ENCODE data around the gene SMARCA4.
A peak's percentile ranks its signal among the peaks of the same experiment; 100 is the strongest.

SMARCA4 gene

DNA sequence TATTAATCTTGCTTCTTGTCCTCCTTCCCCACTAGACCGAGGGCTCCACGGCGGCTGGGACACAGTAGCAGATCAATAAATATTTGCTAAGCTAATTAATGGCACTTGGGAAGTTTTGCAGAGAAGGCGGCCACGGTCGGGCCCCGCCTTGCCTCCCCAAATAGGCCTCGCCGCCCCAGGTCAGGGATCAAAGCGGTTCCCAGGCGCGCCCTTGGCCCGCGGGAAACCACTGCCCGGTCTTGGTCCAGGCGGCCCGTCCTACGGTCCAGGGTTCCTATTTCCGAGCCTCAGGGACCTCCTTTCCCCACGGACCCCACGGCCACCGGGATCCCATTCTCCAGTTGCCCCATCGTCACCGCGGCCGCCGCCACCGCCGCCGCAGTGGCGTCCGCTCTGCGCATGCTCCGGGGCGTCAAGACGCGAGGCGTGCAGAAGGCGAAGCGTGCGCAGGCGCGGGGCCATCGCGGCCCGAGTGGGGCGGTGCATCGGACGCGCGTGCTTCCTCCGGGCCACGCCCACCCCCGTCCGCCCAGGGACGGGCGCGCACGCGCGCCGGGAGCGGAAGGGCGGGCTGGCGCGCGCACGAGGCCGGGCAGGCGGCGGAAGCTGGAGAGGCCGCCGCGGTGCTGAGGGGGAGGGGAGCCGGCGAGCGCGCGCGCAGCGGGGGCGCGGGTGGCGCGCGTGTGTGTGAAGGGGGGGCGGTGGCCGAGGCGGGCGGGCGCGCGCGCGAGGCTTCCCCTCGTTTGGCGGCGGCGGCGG, at the start of gene SMARCA4:
Gene SMARCA4 (plus strand): TSS at position 717 of the 759 bp plus-strand sequence. CDS start 23,122 bp downstream, outside the sequence.
- peak; percentile 86 for DNase-seq

DNA sequence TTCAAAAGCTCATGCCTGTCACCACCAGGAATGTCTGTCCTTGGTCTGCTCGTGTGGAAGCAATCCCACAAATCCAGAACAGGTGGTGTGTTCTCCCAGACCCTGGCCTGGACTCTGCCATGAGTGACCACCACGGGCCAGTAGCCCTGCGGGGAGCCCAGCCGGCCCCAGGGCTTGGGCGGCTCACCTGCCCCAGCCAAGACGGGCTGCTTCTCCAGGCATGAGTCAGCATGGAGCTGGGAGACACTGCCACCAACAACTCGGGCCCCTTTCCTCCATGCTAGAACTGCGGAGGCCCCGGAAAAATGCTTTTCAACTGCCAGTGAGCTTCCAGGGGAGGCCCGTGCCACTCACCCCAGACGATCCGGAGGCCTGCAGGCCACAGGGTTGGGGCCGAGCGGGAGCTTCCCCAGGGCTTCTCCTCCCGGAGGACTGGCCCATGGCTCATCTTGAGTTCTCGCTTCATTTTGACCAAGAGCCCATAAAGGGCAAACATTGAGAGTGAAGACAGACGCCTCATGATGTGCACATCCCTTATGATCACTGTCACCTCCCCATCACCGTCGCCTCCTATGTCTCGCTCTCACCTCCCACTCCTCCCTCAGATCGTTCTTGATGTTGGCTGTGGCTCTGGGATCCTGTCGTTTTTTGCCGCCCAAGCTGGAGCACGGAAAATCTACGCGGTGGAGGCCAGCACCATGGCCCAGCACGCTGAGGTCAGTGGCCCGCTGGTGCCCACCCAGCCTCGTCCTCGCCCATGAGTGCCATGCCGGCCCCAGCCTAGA, 49.1 kb upstream of the SMARCA4 start:
- DNase-seq: no peak

DNA sequence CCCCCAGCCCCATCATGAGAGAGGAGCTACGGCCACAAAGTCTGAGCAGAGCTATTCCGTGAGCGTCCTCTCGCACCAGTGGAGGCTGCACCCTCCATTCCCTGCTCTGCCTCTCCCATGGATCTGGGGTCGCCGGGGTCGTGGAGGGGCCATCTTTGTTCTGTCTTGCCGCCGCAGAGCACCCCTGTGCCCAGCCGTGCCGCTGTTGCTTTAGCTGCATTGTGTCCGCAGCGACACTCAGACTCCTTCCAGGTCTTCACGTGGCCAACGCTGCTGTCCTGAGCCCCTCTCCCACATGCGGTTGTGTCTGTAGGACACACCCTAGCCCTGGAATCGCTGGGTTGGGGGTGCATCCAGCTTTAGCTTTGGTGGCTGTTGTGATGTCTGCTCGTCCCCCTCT, 48.2 kb upstream of the SMARCA4 start:
- DNase-seq: no peak

DNA sequence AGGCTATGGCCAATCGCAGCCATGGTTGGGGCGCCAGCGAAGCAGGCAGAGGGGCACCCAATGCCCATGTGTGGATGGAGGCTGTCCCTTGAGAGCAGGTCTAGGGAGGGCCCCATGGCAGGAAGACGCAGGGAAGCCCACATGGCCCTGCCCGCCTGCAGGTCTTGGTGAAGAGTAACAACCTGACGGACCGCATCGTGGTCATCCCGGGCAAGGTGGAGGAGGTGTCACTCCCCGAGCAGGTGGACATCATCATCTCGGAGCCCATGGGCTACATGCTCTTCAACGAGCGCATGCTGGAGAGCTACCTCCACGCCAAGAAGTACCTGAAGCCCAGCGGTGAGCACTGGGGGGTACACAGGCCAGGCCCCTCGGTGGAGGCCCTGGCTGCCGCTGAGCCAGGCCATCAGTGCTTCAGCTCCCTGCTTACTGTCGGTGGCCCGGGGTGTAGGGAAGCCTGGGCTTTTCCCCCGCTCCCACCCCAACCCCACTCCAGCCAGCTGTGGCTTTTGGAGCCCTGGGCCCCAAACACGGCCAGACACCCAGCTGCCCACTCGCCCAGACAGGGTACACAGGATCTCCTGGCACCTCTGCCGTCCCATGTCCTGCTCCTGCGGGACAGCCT, 47.0 kb upstream of the SMARCA4 start:
- no peak for DNase-seq

GRCh38 chr19:10915130-10916091, 45.4 kb upstream of the SMARCA4 start:
- no peak for DNase-seq

DNA sequence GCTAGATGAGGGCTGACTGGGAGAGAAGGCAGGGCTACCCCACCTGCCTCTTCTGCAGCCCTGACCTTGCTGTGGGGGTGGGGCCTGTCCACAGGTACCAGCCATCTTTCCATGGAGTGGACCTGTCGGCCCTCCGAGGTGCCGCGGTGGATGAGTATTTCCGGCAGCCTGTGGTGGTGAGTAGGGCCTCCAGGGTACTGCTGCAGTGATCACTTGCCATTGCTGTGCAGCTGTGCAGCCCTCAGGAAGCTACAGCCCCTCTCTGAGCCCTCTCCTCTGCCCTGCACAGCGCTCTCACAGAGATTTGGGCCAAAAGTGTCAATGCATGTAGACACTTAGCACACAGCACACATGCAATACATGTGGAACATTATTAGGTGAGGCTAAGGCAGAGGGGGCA, 44.2 kb upstream of the SMARCA4 start:
- DNase-seq: no peak

- peak; percentile 0 for DNase-seq
These were observed 42.5 kb upstream of the SMARCA4 start for GRCh38 chr19:10918359-10918758.

DNA sequence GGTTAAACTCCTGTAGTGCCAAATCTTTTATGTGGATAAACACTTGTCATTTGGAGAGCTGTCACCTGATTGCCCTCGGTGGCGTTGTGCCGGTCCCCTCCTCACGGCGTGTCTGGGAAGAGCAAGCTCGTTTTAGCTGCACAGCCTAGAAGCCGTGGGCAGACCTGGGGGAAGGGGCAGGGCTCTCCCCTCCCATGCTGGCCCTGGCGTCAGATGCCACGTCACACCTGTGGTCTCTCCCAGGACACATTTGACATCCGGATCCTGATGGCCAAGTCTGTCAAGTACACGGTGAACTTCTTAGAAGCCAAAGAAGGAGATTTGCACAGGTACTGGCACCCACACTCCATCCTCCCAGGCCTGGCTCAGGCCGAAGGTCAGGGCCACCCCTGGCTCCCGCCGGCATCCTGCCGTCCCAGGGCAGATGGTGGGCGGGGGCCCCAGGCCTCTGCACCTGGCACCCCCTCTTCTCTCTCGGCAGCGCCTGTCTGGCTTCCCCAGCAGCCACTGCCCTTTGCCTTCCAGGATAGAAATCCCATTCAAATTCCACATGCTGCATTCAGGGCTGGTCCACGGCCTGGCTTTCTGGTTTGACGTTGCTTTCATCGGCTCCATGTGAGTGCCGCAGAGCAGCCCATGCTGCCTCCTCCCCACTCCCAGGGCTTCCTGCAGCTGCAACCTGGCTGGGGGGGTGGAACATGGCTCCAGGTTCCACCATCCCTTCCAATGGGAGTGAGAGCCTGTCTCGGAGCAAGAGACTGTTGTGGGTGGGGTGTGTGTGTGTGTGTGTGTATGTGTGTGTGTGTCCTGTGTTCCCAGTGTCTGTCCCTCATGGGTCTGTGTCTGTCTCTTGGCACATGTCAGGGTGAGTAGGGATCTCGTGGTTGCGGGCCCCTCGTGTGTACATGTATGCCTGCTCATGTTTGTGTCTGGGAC, 41.2 kb upstream of the SMARCA4 start:
- DNase-seq: no peak

DNA sequence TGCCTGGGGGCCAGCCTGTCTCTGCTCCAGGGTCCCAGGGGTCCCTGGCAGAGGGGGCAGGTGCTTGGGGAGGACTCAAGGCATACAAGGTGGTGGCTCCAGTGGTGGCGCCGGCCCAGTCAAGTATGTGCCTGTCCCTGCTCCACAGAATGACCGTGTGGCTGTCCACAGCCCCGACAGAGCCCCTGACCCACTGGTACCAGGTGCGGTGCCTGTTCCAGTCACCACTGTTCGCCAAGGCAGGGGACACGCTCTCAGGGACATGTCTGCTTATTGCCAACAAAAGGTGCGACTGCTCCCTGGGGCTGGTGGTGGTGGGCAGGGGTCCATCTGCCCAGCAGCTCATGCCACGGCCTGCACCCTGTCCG, 40.6 kb upstream of the SMARCA4 start:
- no peak for DNase-seq

GRCh38 chr19:10920781-10921180, 40.0 kb upstream of the SMARCA4 start:
- DNase-seq: no peak

GRCh38 chr19:10921199-10921909, 39.5 kb upstream of the SMARCA4 start:
- no peak for DNase-seq

DNA sequence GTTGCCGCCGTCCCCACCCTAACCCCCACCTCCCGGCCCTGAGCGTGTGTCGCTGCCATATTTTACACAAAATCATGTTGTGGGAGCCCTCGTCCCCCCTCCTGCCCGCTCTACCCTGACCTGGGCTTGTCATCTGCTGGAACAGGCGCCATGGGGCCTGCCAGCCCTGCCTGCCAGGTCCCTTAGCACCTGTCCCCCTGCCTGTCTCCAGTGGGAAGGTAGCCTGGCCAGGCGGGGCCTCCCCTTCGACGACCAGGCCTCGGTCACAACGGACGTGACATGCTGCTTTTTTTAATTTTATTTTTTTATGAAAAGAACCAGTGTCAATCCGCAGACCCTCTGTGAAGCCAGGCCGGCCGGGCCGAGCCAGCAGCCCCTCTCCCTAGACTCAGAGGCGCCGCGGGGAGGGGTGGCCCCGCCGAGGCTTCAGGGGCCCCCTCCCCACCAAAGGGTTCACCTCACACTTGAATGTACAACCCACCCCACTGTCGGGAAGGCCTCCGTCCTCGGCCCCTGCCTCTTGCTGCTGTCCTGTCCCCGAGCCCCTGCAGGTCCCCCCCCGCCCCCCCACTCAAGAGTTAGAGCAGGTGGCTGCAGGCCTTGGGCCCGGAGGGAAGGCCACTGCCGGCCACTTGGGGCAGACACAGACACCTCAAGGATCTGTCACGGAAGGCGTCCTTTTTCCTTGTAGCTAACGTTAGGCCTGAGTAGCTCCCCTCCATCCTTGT, 38.8 kb upstream of the SMARCA4 start:
- no peak for DNase-seq

GRCh38 chr19:10922638-10923014, 38.2 kb upstream of the SMARCA4 start:
- DNase-seq: no peak

DNA sequence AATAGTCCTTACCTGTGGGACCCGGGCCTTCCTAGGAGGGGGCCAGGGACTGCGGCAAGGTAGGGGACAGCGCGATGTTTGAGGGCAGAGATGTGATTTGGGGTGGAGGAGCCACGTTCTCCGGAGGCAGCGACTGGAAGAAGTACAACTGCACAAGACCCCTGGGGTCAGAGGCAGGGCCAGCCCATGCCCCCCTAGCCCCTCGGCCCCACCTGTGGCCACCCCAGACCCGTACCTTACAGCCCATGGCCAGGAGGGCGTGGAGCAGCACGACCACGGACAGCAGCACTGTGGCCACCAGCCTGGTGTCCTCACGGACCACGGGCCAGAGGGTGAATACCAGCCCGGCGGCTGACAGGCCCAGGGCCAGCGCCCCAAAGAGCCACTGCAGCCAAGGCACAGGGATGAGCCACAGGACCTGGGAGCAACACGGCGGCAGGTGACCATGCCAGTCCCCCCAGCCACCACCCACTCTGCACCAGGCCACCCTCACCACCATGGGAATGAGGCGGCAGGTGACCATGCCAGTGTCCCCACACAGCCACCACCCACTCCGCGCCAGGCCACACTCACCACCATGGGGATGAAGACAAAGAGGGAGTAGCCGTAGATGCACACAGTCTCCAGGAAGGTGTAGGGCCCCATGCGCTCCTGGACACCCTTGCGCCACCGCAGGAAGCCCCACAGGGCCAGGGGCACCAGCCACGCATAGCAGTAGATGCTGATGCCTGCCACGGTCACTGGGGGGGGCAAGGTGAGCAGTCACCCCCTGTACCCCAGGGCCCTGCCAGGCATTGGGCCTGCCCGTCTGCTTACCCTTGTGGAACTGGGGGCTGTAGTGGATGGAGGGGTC, 37.3 kb upstream of the SMARCA4 start:
- DNase-seq: no peak

DNA sequence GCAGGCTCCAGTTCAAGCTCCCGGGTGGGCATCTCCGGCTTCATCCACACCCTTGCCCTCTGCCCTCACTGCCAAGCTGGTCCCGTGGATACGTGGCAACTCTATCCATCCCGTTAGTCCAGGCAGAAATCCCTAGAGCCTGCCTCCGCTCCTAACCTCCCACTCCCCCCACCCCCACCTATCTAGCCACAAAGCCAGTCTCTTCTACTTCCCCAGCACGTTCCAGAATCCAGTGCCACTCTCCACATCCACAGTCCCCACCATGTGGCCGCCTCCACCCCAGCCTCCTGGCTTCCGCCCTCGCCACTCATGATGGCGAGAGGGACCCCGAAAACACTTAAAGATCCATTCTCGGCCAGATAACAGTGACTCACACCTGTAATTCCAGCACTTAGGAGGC, 36.2 kb upstream of the SMARCA4 start:
- DNase-seq: no peak

- DNase-seq: no peak
These were observed 32.9 kb upstream of the SMARCA4 start for GRCh38 chr19:10927730-10928562.

DNA sequence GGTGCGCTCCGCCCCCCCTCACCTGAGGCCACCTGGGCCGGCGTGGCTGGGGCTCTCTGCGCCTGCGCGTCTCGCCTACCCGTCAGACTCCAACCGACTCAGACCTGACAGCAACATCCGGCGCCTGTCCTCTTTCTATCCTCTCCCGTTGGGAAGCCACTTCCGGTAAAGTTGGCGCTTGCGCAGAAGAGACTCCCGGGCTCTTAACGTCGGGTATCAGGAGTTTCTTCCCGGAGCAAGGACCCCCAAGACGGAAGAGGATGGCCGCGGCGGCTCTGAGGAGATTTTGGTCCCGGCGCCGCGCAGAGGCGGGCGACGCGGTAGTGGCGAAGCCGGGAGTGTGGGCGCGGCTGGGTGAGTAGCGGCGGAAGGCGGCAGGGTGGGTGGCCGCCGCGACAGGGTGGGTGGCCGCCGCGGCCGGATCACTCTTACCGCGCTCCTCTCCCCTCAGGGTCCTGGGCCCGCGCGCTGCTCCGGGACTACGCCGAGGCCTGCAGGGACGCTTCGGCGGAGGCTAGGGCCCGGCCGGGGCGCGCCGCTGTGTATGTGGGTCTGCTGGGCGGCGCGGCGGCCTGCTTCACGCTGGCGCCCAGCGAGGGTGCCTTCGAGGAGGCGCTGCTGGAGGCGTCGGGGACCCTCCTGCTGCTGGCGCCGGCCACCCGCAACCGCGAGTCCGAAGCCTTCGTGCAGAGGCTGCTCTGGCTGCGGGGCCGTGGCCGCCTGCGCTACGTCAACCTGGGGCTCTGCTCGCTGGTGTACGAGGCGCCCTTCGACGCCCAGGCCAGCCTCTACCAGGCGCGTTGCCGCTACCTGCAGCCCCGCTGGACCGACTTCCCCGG, 32.0 kb upstream of the SMARCA4 start, which contains the start of the genes TIMM29 and YIPF2:
Gene TIMM29 (plus strand): TSS at position 249 of the 839 bp plus-strand sequence. CDS start 12 bp downstream, at position 261.
Gene YIPF2 (minus strand): TSS at position 77 of the 839 bp plus-strand sequence. CDS start 229 bp downstream, outside the sequence.
- DNase-seq: peak; percentile 92
